ENCODE results near the gene CIZ1. TPM values are rescaled to one million over a fixed set of nuclear protein-coding genes. Genes with fewer than 3 reads are reported as not detected.

CIZ1 gene
- total and polyA plus RNA-seq, 2 of the 13 experiments (the other 11 are each of a cell fraction or from before 2014, with no cell fraction given) = 30.6 to 50.3 TPM

GRCh38 chr9:128191406-128192046, at the start of gene CIZ1 (continued):
- no peak; the same call in 1 of the 2 replicates for TF ChIP-seq ZBTB26 (CRISPR knock-in tag; IDR thresholded peaks at IDR 0.05; ENCODE audit: borderline replicate concordance)
- TF ChIP-seq KLF13 (CRISPR knock-in tag; IDR thresholded peaks at IDR 0.05) = peak; percentile 83; the same call in 1 of the 2 replicates
- no peak for TF ChIP-seq DRAP1 (CRISPR knock-in tag; IDR thresholded peaks at IDR 0.05)
- no peak for TF ChIP-seq GPBP1L1 (CRISPR knock-in tag; IDR thresholded peaks at IDR 0.05)
- peak; percentile 24; the same call in 1 of the 2 replicates for TF ChIP-seq MXD3 (CRISPR knock-in tag; IDR thresholded peaks at IDR 0.05)
- TF ChIP-seq ZNF501 (CRISPR knock-in tag; IDR thresholded peaks at IDR 0.05) = no peak; the same call in 1 of the 2 replicates
- TF ChIP-seq BCL3 (CRISPR knock-in tag; IDR thresholded peaks at IDR 0.05) = peak; percentile 94
- TF ChIP-seq IRF1 (CRISPR knock-in tag; IDR thresholded peaks at IDR 0.05; ENCODE audit: low read depth) = no peak
- peak; percentile 21; the same call in 1 of the 2 replicates for TF ChIP-seq NCOA2 (CRISPR knock-in tag; IDR thresholded peaks at IDR 0.05)
- TF ChIP-seq BRD4 (CRISPR knock-in tag; IDR thresholded peaks at IDR 0.05) = peak; percentile 81; the same call in 1 of the 2 replicates
- no peak for TF ChIP-seq MTF2 (CRISPR knock-in tag; IDR thresholded peaks at IDR 0.05; ENCODE audit: borderline replicate concordance)
- TF ChIP-seq FOSL2 (CRISPR knock-in tag; IDR thresholded peaks at IDR 0.05) = peak; percentile 14; the same call in 1 of the 2 replicates
- TF ChIP-seq ZNF143 (CRISPR knock-in tag; IDR thresholded peaks at IDR 0.05) = peak; percentile 32; the same call in 1 of the 2 replicates
- peak; percentile 6; the same call in 1 of the 2 replicates for TF ChIP-seq RARA (CRISPR knock-in tag; IDR thresholded peaks at IDR 0.05)
- TF ChIP-seq ZC3H4 (CRISPR knock-in tag; IDR thresholded peaks at IDR 0.05; ENCODE audit: borderline replicate concordance) = no peak
- no peak for TF ChIP-seq PRDM4 (CRISPR knock-in tag; IDR thresholded peaks at IDR 0.05; ENCODE audit: borderline replicate concordance)
- TF ChIP-seq DBP (CRISPR knock-in tag; IDR thresholded peaks at IDR 0.05; ENCODE audit: not compliant biosample characterization) = no peak

Measured in HepG2 (cell line).